CD4-positive, alpha-beta T cell treated with Interleukin-4 for 1 hour (primary cell): Measurements from ENCODE around the gene SLC25A47.
"Not testable (repeated sequence)": the region's sequence is repeated elsewhere in the genome, so short reads cannot be mapped to it uniquely, and the experiment has no call there.

ENCODE experiments used
- DNase-seq, 2 donors: peaks; one replicate each; pipeline ENCODE4 v3.0.0-alpha.2; 2020 to 2022

Gene SLC25A47

DNA sequence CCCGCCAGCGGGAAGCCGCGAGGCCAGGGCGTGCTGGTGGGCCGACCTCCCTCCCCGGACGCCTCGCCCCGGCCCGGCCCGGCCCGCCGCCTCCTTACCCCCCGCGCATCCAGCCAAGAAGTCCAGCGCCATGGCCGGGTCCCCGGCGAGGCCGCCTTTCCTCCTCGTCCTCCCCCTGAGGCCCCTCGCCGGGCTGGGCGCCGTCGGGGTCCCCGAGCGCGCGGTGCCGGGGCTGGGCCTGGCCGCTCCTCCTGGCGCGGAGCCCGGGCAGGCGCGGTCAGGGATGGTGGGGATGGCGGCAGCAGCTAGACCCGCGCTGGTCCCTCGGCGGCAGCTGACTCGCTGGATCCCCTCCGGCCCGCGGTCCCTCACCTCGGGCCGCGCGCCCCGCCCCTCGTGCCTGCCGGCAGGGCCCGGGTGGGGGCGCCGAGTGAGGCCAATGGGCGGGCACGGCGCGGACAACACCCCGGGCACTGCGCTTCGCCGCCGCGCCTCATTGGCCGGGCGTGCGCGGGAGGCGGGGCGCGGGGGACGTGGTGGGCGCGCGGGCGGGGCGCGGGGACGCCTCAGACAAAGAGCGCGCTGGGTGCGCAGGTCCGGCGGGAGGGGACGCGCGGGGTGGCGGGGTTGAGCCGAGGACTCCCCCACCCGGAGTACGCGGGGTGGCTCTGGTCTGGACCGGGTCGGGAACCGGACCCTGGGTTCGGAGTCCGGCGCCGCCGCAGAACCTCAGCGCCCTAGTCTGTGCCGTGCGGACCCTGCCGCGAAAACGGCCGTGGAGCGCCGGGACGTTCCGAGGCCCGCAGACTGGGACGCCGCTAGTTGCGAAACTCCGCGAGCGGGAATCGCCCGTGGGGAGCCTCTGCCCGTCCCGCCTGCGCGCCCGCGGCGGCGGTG lies 16.8 kb upstream of the SLC25A47 start, which contains the start of gene SLC25A29:
Gene SLC25A29 (minus strand): TSS at position 344 of the 897 bp plus-strand sequence. CDS start 212 bp downstream, at position 132.
- peak; percentile 73 to 75 for DNase-seq

DNA sequence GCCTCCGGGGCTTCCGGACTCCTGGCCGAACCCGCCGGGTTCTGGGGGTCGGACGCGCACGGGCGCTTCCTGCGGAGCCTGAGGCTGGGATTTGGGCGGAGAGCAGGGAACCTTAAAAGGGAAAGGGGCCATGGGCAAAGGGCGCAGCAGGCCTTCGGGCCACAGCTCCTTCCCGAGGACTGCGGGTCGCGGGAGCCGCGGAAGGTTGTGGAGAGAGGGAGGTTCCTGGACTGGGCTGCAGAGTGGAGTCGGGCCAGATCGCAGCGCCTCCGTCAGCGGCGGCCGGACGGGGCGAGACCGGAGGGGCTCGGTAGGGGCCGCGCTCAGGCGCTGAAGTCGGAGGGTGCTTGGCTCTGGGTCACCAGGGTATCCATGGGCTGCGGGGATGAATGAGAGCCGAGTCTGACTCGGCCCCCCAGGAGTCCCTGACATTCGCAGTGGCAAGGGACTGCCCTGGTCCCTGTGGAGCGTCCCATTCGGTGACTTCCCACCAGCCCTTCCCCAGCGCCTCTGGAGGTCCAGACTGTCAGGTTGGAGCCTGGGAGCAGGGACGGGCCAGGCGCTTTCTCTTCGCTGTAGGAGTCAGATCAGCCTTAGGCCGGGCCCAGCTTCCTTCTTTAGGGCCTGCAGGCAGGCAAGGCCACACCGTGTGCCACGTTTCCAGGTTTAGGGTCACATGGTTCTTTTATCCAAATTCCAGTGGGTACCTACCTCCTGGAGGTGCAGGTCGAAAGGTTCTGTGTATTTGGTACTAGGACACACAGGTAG lies 16.0 kb upstream of the SLC25A47 start:
- DNase-seq, result no peak

DNA sequence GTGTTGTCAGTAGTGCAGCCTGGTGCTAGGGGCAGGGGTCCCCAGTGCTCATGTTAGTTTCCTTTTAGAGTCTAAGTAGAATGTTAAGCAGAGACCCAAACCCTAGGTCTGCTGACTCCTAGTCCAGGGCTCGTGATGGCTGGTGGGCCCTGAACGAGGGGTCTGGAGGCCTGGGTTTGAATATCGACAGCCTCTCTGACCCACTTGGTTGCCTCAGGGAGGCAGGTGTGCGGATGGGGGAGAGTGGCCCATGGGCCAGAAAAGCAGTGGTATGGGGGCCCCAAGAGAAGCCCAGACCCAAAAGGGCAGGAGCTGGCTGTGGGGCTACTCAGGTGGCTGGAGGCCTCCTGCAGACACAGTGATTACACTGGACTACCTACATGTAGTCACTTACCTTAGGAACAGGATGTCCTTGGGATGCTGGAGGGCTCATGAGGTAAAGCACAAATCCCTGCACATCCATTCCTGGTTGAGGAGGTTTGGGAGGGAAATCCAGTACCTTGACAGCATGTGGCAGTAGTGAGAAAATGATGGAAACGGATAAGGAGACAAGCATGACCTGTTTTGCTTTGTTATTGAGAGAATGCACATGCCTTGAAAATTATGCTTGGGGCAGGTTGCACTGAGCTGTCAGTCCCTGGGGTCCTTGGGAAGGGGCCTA lies 15.2 kb upstream of the SLC25A47 start:
- no peak for DNase-seq

DNA sequence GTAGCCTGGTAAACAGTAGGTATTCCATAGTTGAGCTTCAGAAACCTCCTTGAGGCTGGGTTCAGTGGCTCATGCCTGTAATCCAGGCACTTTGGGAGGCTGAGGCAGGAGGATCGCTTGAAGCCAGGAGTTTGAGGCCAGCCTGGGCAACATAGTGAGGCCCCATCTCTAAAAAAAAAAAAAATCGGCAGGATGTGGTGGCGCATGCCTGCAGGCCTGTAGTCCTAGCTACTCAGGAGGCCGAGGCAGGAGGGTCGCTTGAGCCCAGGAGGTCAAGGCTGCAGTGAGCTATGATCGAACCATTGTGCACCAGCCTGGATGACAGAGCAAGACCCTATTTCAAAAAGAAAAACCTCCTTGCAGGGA lies 14.7 kb upstream of the SLC25A47 start:
- not testable (repeated sequence) for DNase-seq

DNA sequence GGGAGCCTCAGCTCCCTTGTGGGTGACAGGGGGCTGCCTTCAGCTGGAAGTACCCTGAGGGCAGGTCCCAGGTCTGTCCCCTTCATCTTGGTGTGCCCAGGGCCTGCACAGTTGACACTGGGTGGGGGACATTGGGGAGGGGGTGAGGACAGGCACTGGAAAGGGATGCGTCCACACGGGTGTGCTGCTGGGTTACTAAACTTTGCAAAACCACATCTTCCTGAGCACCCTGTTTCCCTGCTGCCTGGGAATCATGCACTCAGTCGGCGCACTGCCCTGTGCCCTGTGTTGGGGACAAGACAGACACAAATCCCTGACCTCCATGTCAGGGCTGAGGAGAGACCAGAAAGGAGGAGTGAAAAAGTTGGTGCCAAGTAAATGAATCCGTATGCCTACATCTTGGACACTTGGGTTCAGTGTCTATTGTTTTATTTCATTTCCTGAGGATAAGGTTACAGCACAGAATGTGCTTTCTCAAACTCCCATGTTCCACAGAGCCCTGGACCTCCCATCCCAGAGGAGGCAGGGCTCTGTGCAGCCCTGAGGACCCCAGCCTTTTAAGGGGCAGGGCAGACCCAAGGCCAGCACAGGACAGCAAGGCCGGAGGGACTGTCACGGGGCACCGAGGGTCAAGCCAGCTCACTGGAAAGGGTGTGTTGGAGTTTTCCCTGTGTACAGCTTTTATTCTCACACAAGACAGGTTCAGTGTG lies 14.0 kb upstream of the SLC25A47 start:
- no peak for DNase-seq

GRCh38 chr14:100312110-100312876 lies 10.8 kb upstream of the SLC25A47 start:
- DNase-seq, result not testable (repeated sequence)

DNA sequence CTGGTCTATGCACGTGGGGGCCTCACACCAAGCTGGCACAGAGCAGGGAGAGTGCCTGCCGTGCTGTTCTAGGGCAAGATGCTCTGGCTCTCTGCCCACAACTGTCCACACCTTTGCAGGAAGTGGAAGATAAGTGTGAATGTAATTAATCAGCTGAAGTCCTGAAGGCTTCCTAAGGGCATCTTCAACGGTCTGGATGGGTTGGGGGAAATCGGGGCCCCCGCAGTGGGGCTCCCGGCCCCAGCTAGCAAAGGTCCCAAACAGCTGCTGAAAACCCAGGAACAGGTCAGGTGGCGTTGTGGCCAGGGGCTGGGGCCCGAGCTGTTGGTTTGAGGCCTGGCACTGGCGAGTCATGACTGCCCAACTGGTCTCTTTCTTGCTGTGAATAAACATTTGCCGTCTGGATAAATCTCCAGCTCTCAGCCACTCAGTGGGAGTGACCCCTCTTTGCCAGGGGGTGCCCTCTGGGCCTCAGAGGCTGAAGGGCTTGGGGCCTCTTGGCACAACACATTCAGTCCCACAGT lies 10.2 kb upstream of the SLC25A47 start:
- no peak for DNase-seq

GRCh38 chr14:100313464-100314230 lies 9.5 kb upstream of the SLC25A47 start:
- DNase-seq, result no peak

- no peak for DNase-seq
Measured at GRCh38 chr14:100314724-100315123, 8.4 kb upstream of the SLC25A47 start.

DNA sequence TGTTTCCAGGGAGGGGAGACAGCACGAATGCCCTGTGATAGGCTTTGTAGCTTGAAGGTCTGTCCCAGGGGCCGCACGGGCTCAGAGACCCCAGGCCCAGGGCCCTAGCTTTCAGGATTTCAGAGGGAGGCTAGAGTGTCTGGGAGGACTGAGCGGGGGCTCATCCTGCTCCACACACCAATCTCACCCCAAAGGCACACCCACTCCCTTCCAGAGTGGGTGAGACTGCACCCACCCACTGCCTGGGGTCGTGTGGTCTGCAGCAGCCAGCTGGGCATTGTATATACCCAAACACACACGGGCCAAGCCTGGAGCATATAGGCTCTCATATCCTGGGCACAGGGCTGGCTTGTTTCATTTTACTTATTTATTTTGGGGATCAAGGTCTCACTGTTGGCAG lies 5.8 kb upstream of the SLC25A47 start:
- DNase-seq, result no peak

GRCh38 chr14:100317912-100318808 lies 5.0 kb upstream of the SLC25A47 start:
- peak; percentile 71 to 75 for DNase-seq

- DNase-seq, result no peak
Measured at GRCh38 chr14:100320157-100320856, 2.8 kb upstream of the SLC25A47 start.

DNA sequence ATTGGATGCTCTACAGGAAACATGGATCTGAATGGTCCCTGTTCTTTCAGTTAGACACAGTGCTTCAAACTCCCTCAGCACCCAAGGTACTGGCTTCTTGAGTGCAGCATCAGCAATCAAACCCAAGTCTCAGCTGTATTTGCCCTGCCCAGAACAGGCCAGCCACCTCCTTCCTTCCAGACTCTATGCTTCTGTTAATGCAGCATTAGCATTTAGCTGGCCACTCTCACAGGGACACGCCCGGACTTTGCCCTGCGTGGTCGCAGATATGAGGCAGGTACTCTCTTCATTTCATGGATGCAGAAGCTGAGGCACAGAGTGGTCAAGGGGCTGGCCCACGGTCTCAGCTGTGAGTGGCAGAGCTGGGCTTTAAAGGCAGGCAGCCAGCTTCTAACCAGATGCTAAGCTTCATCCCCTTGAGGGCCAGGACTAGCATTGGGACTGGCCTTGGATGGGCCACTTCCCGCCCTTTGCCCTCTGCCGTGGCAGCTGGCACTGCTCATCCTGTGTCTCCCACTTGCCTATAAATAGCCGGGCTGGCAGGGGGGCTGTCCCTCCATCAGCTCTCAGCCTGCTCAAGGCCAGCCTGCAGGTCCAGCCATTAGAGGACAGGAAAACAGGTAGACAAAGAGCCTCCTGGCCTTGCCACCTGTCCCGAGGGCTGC lies 1.5 kb upstream of the SLC25A47 start:
- no peak for DNase-seq

- DNase-seq, result no peak
Measured at GRCh38 chr14:100322138-100322957, 791 bp upstream of the SLC25A47 start.

- no peak for DNase-seq
Measured at GRCh38 chr14:100323942-100324307, 786 bp downstream of the SLC25A47 start.

- DNase-seq, result no peak
Measured at GRCh38 chr14:100325231-100325632, 2.1 kb downstream of the SLC25A47 start.

- DNase-seq, result no peak
Measured at GRCh38 chr14:100325958-100326357, 2.8 kb downstream of the SLC25A47 start.

- DNase-seq, result no peak
Measured at GRCh38 chr14:100327128-100327527, 4.0 kb downstream of the SLC25A47 start.
